Liver (tissue), 9 donors: Measurements from ENCODE around the gene ALOX15. TPM values are rescaled to one million over a fixed set of nuclear protein-coding genes. Genes with fewer than 3 reads are reported as not detected.

ENCODE experiments used
- DNase-seq: peaks from one replicate; pipeline ENCODE4 v3.0.0-alpha.2; 2017; ENCODE audit warnings: low spot score
- H3K27ac ChIP-seq, 2 donors: one replicate each; pipeline ENCODE4 v1.7.0; 2013; ENCODE audit warnings: inconsistent platforms in 2 of 2, low read length in 2 of 2, control low read depth in 1 of 2, low read depth in 1 of 2, mild to moderate bottlenecking in 1 of 2
- H3K27me3 ChIP-seq, 4 donors: one replicate each; pipeline versions ENCODE4 v1.6.1 to v1.7.0; 2013; ENCODE audit warnings: low read length in 3 of 4, inconsistent platforms in 1 of 4, mild to moderate bottlenecking in 1 of 4, moderate library complexity in 1 of 4; ENCODE audit not compliant: control insufficient read depth in 4 of 4, insufficient read depth in 4 of 4
- H3K36me3 ChIP-seq, 4 donors: one replicate each; pipeline versions ENCODE4 v1.6.1 to v1.7.0; 2013; ENCODE audit warnings: low read length in 3 of 4, mild to moderate bottlenecking in 3 of 4, low read depth in 1 of 4, moderate library complexity in 1 of 4; ENCODE audit not compliant: control insufficient read depth in 4 of 4, insufficient read depth in 3 of 4
- H3K4me1 ChIP-seq, 4 donors: one replicate each; pipeline versions ENCODE4 v1.6.1 to v1.7.0; 2013; ENCODE audit warnings: low read length in 3 of 4, mild to moderate bottlenecking in 3 of 4, moderate library complexity in 1 of 4; ENCODE audit not compliant: control insufficient read depth in 4 of 4, insufficient read depth in 4 of 4
- H3K4me3 ChIP-seq, 3 donors: one replicate each; pipeline versions ENCODE4 v1.6.1 to v1.7.0; 2013; ENCODE audit warnings: low read length in 3 of 3, control low read depth in 1 of 3, low read depth in 1 of 3, mild to moderate bottlenecking in 1 of 3
- H3K9ac ChIP-seq, 2 donors: one replicate each; pipeline ENCODE4 v1.7.0; 2013; ENCODE audit warnings: low read length in 2 of 2, mild to moderate bottlenecking in 2 of 2, moderate library complexity in 2 of 2, control low read depth in 1 of 2, low read depth in 1 of 2
- H3K9me3 ChIP-seq, 4 donors: one replicate each; pipeline versions ENCODE4 v1.6.1 to v1.7.0; 2013; ENCODE audit warnings: low read length in 3 of 4; ENCODE audit not compliant: control insufficient read depth in 4 of 4
- EGR1 ChIP-seq, 2 donors: IDR thresholded peaks; 2 replicates each; pipeline ENCODE4 v1.6.1; 2016 to 2018; ENCODE audit warnings: antibody characterized with exemption in 2 of 2, low read depth in 2 of 2
- FOXA2 ChIP-seq: IDR thresholded peaks from 2 replicates; pipeline ENCODE4 v1.6.1; 2016; ENCODE audit warnings: antibody characterized with exemption
- GABPA ChIP-seq, 2 donors: IDR thresholded peaks in 1 of 2; conservative IDR thresholded peaks in 1 of 2; 2 replicates each; pipeline ENCODE4 v1.6.1; 2016; ENCODE audit warnings: antibody characterized with exemption in 2 of 2, mild to moderate bottlenecking in 1 of 2, moderate library complexity in 1 of 2
- HNF4A ChIP-seq, 2 donors: conservative IDR thresholded peaks; 2 replicates each; pipeline ENCODE4 v1.6.1; 2016; ENCODE audit warnings: antibody characterized with exemption in 2 of 2, mild to moderate bottlenecking in 2 of 2
- JUND ChIP-seq, 2 donors: IDR thresholded peaks; 2 replicates each; pipeline ENCODE4 v1.6.1; 2016; ENCODE audit warnings: antibody characterized with exemption in 2 of 2
- NR2F2 ChIP-seq: IDR thresholded peaks from 2 replicates; pipeline ENCODE4 v1.6.1; 2016; ENCODE audit warnings: antibody characterized with exemption
- RAD21 ChIP-seq, 2 donors: IDR thresholded peaks; 2 replicates each; pipeline ENCODE4 v1.6.1; 2016; ENCODE audit warnings: antibody characterized with exemption in 2 of 2, mild to moderate bottlenecking in 2 of 2
- RXRA ChIP-seq, 2 donors: IDR thresholded peaks; 2 replicates each; pipeline ENCODE4 v1.6.1; 2017 to 2018; ENCODE audit warnings: antibody characterized with exemption in 2 of 2, mild to moderate bottlenecking in 1 of 2
- SP1 ChIP-seq: IDR thresholded peaks from 2 replicates; pipeline ENCODE4 v1.6.1; 2018; ENCODE audit warnings: antibody characterized with exemption, mild to moderate bottlenecking
- TAF1 ChIP-seq: conservative IDR thresholded peaks from 2 replicates; pipeline ENCODE4 v1.6.1; 2016; ENCODE audit warnings: antibody characterized with exemption, mild to moderate bottlenecking
- YY1 ChIP-seq: IDR thresholded peaks from 2 replicates; pipeline ENCODE4 v1.6.1; 2016; ENCODE audit warnings: antibody characterized with exemption, mild to moderate bottlenecking
- WGBS: extraction: QIAGEN DNeasy Blood & Tissue Kit; methylation state at CpG from one replicate; pipeline ENCODE4 v1.1.7; 2013; 5-methylcytosine and 5-hydroxymethylcytosine counted together
- polyA plus RNA-seq, 2 donors: library from polyadenylated mRNA; stranded (reverse) in 1 of 2; unstranded in 1 of 2; fragments of 200-250 nt in 1 of 2; fragments of >200 nt in 1 of 2; fragmentation: Nextera tagmentation in 1 of 2; extraction: Ambion mirVana in 1 of 2; gene quantifications; one replicate each; pipeline versions ENCODE4 v1.2.1 to v1.2.3, GENCODE V29; 2013 to 2015
- total RNA-seq, 2 donors: library from RNA; depleted of rRNA; stranded (reverse); fragments of >200 nt; gene quantifications; one replicate each; pipeline ENCODE4 v1.2.3, GENCODE V29; 2014
- TF ChIP-seq, protein P1 (sequence below): IDR thresholded peaks from 2 replicates; pipeline ENCODE4 v1.6.1; 2016; ENCODE audit warnings: antibody characterized with exemption
- TF ChIP-seq, protein P2 (sequence below): fragments of 150-350 bp; IDR thresholded peaks from 2 replicates; pipeline ENCODE4 v1.5.1; 2017; ENCODE audit warnings: improper control_type of control experiment, low read depth, low read length; ENCODE audit not compliant: missing input control
- TF ChIP-seq, protein P3 (sequence below): IDR thresholded peaks from 2 replicates; pipeline ENCODE4 v1.6.1; 2016; ENCODE audit warnings: antibody characterized with exemption, mild to moderate bottlenecking
- donor health status: healthy.
- donor health status: healthy.
- donor health status: healthy.
- donor health status: healthy.
- donor health status: healthy.

Gene ALOX15
- total and polyA plus RNA-seq, 4 donors = 0.03 to 1.7 TPM; not detected in 2

DNA sequence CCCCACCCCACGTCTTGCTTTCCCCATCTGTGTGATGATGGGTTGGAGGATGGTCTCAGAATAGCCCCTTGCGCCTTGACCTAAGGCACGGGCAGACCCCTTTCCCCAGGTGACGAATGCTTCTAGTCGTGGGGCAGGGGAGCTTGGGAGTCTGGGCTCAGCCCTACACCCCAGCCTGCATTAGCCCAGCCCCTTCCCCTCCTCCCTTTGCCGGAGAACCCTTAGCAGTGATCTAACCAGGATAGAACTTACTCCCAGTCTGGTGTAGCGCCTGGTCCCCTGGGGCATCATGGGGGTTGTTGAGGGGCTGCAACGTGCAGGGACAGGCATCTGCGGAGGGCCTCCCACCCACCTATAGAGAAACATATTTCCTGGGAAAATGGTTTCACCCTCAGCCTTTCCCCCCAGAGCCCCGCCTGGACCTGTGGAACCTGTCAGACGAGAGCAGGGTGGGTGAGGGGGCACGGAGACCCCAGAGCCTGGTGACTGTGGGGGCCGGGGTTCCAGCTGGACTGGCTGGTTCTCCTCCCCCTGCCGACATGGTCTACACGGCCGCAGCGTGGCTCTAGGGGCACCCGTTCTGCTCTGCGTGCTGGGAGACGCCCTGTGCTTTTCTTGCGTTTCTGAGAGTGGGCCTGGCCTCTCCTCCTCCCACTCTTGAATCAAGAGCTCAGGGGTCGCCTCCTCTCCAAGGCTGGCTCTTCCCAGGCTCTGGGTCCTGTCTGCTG, 52.4 kb downstream of the ALOX15 start:
- H3K36me3 ChIP-seq = no peaks in the 10 kb centered on the region
- no peaks in the 10 kb centered on the region for H3K9me3 ChIP-seq
- no peak for TF ChIP-seq RXRA (IDR thresholded peaks at IDR 0.05)
- TF ChIP-seq YY1 = no peak
- no peak for TF ChIP-seq FOXA2
- TF ChIP-seq EGR1 (IDR thresholded peaks at IDR 0.05; ENCODE audit: low read depth in 2 of 2) = no peak
- TF ChIP-seq, protein P1, sequence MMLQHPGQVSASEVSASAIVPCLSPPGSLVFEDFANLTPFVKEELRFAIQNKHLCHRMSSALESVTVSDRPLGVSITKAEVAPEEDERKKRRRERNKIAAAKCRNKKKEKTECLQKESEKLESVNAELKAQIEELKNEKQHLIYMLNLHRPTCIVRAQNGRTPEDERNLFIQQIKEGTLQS = no peak
- no peak for TF ChIP-seq GABPA (IDR thresholded peaks at IDR 0.05 in 1 of 2, conservative IDR thresholded peaks at IDR 0.05 in 1 of 2)
- 77% methylated on average over 22 of the region's 22 CpGs for WGBS
- H3K4me3 ChIP-seq = no peak overlapping the region
- H3K9ac ChIP-seq = no peak overlapping the region
- peaks cover 0 to 3% (median 1%) of the 10 kb centered on the region in 4 donors for H3K27me3 ChIP-seq
- H3K27ac ChIP-seq = no peak overlapping the region
- no peak for DNase-seq
- peaks cover 2 to 11% (median 8%) of the 10 kb centered on the region in 4 donors for H3K4me1 ChIP-seq

DNA sequence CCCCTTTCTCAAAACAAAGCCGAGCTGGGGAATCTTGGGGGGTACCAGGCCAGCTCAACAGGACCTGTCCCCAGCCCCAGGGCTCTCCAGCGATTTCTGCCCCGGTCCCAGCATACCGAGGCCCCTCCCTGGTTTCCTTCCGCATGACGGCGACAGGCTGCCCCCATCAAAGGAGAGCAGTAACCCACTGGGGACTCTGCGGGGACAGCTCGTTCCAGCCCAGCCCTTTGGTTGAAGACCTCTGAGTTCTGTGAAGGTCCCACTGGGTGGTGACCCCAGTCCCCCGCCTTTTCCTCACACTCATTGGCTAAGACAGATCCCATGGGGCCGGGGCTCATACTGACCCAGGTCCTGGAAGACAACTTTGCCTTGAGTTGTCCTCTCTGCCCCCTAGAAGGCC, 53.1 kb downstream of the ALOX15 start:
- TF ChIP-seq YY1 = no peak
- no peak for TF ChIP-seq JUND (IDR thresholded peaks at IDR 0.05)
- no peaks in the 10 kb centered on the region for H3K9me3 ChIP-seq
- peaks cover 6 to 16% (median 11%) of the 10 kb centered on the region in 4 donors for H3K4me1 ChIP-seq
- no peak overlapping the region for H3K9ac ChIP-seq
- H3K27ac ChIP-seq = no peak overlapping the region
- WGBS = 81% methylated on average over 11 of the region's 11 CpGs
- no peak overlapping the region for H3K4me3 ChIP-seq
- no peaks in the 10 kb centered on the region for H3K36me3 ChIP-seq
- peaks cover 0 to 3% (median 1%) of the 10 kb centered on the region in 4 donors for H3K27me3 ChIP-seq
- DNase-seq = no peak

DNA sequence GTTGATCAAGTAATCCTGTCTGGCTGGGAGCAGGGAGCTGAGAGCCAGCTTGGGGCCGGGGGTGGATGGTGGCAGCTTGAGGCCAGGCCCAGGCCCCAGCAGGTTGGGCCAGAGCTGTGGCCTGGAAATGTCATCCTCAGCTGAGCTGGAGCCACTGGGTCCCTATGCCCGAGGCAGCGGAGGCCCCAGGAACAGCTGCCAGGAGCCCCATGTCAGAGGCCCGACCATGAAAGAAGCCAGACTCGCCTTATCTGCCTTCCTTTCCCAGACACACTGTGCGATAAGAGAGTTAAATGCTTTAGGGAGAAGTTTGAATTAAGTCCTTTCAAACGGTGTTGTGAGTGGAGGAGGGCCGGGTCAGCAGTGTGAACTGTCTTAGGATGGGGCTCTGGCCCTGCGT, 53.7 kb downstream of the ALOX15 start:
- 56% methylated on average over 9 of the region's 9 CpGs for WGBS
- Histone ChIP-seq H3K9ac (no peak overlapping the region), H3K9me3 (no peaks in the 10 kb centered on the region), H3K4me3 (no peak overlapping the region), H3K36me3 (no peaks in the 10 kb centered on the region), H3K4me1 (peaks cover 6 to 16% (median 11%) of the 10 kb centered on the region in 4 donors), H3K27ac (no peak overlapping the region), H3K27me3 (peaks cover 0 to 5% (median 1%) of the 10 kb centered on the region in 4 donors)
- no peak for DNase-seq
- TF ChIP-seq EGR1 (IDR thresholded peaks at IDR 0.05; ENCODE audit: low read depth in 2 of 2) = no peak
- TF ChIP-seq NR2F2 = no peak
- no peak for TF ChIP-seq FOXA2
- TF ChIP-seq GABPA (IDR thresholded peaks at IDR 0.05 in 1 of 2, conservative IDR thresholded peaks at IDR 0.05 in 1 of 2) = no peak
- TF ChIP-seq, protein P2, sequence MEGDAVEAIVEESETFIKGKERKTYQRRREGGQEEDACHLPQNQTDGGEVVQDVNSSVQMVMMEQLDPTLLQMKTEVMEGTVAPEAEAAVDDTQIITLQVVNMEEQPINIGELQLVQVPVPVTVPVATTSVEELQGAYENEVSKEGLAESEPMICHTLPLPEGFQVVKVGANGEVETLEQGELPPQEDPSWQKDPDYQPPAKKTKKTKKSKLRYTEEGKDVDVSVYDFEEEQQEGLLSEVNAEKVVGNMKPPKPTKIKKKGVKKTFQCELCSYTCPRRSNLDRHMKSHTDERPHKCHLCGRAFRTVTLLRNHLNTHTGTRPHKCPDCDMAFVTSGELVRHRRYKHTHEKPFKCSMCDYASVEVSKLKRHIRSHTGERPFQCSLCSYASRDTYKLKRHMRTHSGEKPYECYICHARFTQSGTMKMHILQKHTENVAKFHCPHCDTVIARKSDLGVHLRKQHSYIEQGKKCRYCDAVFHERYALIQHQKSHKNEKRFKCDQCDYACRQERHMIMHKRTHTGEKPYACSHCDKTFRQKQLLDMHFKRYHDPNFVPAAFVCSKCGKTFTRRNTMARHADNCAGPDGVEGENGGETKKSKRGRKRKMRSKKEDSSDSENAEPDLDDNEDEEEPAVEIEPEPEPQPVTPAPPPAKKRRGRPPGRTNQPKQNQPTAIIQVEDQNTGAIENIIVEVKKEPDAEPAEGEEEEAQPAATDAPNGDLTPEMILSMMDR = no peak
- TF ChIP-seq HNF4A (conservative IDR thresholded peaks at IDR 0.05) = no peak
- no peak for TF ChIP-seq RAD21 (IDR thresholded peaks at IDR 0.05)
- TF ChIP-seq TAF1 = no peak
- no peak for TF ChIP-seq SP1
- TF ChIP-seq RXRA (IDR thresholded peaks at IDR 0.05) = no peak
- TF ChIP-seq, protein P3, sequence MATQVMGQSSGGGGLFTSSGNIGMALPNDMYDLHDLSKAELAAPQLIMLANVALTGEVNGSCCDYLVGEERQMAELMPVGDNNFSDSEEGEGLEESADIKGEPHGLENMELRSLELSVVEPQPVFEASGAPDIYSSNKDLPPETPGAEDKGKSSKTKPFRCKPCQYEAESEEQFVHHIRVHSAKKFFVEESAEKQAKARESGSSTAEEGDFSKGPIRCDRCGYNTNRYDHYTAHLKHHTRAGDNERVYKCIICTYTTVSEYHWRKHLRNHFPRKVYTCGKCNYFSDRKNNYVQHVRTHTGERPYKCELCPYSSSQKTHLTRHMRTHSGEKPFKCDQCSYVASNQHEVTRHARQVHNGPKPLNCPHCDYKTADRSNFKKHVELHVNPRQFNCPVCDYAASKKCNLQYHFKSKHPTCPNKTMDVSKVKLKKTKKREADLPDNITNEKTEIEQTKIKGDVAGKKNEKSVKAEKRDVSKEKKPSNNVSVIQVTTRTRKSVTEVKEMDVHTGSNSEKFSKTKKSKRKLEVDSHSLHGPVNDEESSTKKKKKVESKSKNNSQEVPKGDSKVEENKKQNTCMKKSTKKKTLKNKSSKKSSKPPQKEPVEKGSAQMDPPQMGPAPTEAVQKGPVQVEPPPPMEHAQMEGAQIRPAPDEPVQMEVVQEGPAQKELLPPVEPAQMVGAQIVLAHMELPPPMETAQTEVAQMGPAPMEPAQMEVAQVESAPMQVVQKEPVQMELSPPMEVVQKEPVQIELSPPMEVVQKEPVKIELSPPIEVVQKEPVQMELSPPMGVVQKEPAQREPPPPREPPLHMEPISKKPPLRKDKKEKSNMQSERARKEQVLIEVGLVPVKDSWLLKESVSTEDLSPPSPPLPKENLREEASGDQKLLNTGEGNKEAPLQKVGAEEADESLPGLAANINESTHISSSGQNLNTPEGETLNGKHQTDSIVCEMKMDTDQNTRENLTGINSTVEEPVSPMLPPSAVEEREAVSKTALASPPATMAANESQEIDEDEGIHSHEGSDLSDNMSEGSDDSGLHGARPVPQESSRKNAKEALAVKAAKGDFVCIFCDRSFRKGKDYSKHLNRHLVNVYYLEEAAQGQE = no peak
